ENCODE measurements around the gene TLL2. TPM values are rescaled to one million over a fixed set of nuclear protein-coding genes. Genes with fewer than 3 reads are reported as not detected.

The TLL2 gene
- total RNA-seq, 1 donor from 2014 or later, result not detected

GRCh38 chr10:96500050-96500449 lies 13.7 kb downstream of the TLL2 start:
- no peaks in the 10 kb centered on the region for H3K36me3 Mint-ChIP-seq (ENCODE audit: low read depth)
- intact Hi-C loops (cut with micrococcal nuclease), result no loop called here
- H3K27ac Mint-ChIP-seq, result no peak overlapping the region
- H3K27me3 Mint-ChIP-seq, result peaks cover 15% of the 10 kb centered on the region
- H3K4me3 Mint-ChIP-seq, result no peak overlapping the region
- no peaks in the 10 kb centered on the region for H3K4me1 Mint-ChIP-seq
- DNase-seq, result no peak
- no peaks in the 10 kb centered on the region for H3K9me3 Mint-ChIP-seq

- H3K27me3 Mint-ChIP-seq, result peaks cover 15% of the 10 kb centered on the region
- H3K27ac Mint-ChIP-seq, result no peak overlapping the region
- no peak overlapping the region for H3K4me3 Mint-ChIP-seq
- DNase-seq, result no peak
- intact Hi-C loops (cut with micrococcal nuclease), result no loop called here
- H3K4me1 Mint-ChIP-seq, result no peaks in the 10 kb centered on the region
- H3K36me3 Mint-ChIP-seq (ENCODE audit: low read depth), result no peaks in the 10 kb centered on the region
- no peaks in the 10 kb centered on the region for H3K9me3 Mint-ChIP-seq
These were observed 16.3 kb downstream of the TLL2 start for GRCh38 chr10:96497391-96497790.

GRCh38 chr10:96496281-96496925 lies 17.3 kb downstream of the TLL2 start:
- no peak overlapping the region for H3K27ac Mint-ChIP-seq

DNA sequence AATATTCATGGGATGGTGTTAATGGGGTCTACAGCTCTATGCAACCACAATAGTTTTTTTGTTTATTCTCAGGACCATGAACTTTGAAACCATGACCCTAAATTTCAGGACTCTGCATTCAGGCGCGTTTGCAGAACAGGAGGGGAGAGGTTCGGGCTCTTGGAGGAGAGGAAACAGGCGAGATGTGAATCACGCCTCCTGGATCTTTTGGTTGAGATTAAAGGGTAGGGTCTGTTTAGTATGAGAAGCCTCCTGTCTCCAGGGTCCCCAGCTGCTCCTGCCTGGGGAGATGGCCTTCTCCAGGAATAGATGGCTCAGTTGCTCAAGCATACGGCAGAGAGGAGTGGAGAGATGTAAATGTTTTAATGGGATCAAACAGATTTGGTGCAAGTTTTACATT lies 18.2 kb downstream of the TLL2 start:
- Mint-ChIP-seq H3K4me3 (no peak overlapping the region), H3K27me3 (peaks cover 11% of the 10 kb centered on the region), H3K36me3 (ENCODE audit: low read depth) (no peaks in the 10 kb centered on the region), H3K27ac (no peak overlapping the region), H3K9me3 (no peaks in the 10 kb centered on the region), H3K4me1 (no peaks in the 10 kb centered on the region)
- DNase-seq, result no peak
- intact Hi-C loops (cut with micrococcal nuclease), result no loop called here

More at GRCh38 chr10:96496281-96496925, 17.3 kb downstream of the TLL2 start:
- no peak overlapping the region for H3K4me3 Mint-ChIP-seq
- no peaks in the 10 kb centered on the region for H3K9me3 Mint-ChIP-seq
- H3K4me1 Mint-ChIP-seq, result no peaks in the 10 kb centered on the region
- peaks cover 15% of the 10 kb centered on the region for H3K27me3 Mint-ChIP-seq
- intact Hi-C loops (cut with micrococcal nuclease), result no loop called here
- H3K36me3 Mint-ChIP-seq (ENCODE audit: low read depth), result no peaks in the 10 kb centered on the region
- no peak for DNase-seq

GRCh38 chr10:96494694-96495093 lies 19.0 kb downstream of the TLL2 start:
- intact Hi-C loops (cut with micrococcal nuclease), result no loop called here
- Mint-ChIP-seq H3K27me3 (peaks cover 11% of the 10 kb centered on the region), H3K4me3 (no peak overlapping the region), H3K9me3 (no peaks in the 10 kb centered on the region), H3K4me1 (no peaks in the 10 kb centered on the region), H3K27ac (no peak overlapping the region), H3K36me3 (ENCODE audit: low read depth) (no peaks in the 10 kb centered on the region)
- DNase-seq, result no peak

DNA sequence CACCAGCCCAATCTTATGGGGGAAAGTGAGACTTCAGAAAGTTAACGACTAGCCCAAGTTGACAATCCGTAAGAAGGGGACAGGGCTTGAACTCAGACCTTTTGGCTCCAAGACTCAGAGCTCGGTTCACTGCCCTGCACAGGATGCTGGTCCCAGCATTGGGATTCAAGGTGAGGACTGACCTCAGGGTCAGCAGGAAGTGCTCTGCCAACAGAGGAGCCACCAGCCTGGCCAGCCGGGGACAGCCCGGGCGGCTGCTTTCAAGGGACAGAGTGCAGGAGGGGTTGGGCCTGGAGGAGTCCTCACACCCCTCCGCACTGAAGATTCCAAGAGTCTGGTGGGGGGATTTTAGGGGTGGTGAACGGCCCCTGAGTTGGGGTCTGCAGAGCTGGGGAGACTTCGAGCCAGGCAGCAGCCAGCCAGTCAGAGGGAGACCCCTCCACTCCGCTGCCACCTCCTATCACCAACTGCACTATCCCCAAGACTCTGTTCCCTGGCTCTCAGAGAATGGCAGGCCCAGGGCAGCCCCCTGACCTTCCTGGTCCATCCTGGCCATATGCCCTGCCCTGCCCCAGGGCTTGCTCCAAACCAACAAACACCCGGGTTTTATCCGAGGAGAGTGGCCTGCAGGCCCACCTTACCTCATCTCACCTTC lies 19.7 kb downstream of the TLL2 start:
- Mint-ChIP-seq H3K4me1 (no peaks in the 10 kb centered on the region), H3K36me3 (ENCODE audit: low read depth) (no peaks in the 10 kb centered on the region), H3K27ac (no peak overlapping the region), H3K9me3 (no peaks in the 10 kb centered on the region), H3K27me3 (peaks cover 6% of the 10 kb centered on the region), H3K4me3 (no peak overlapping the region)
- DNase-seq, result no peak
- intact Hi-C loops (cut with micrococcal nuclease), result no loop called here

- Mint-ChIP-seq H3K27ac (no peak overlapping the region), H3K4me1 (no peaks in the 10 kb centered on the region), H3K9me3 (no peaks in the 10 kb centered on the region), H3K4me3 (no peak overlapping the region), H3K27me3 (peaks cover 6% of the 10 kb centered on the region), H3K36me3 (ENCODE audit: low read depth) (no peaks in the 10 kb centered on the region)
- no peak for DNase-seq
- intact Hi-C loops (cut with micrococcal nuclease), result no loop called here
These were observed 20.5 kb downstream of the TLL2 start for GRCh38 chr10:96493254-96493653.

- no peaks in the 10 kb centered on the region for H3K9me3 Mint-ChIP-seq
- H3K27me3 Mint-ChIP-seq, result peaks cover 2% of the 10 kb centered on the region
- intact Hi-C loops (cut with micrococcal nuclease), result no loop called here
- H3K27ac Mint-ChIP-seq, result no peak overlapping the region
- DNase-seq, result no peak
- no peak overlapping the region for H3K4me3 Mint-ChIP-seq
- no peaks in the 10 kb centered on the region for H3K36me3 Mint-ChIP-seq (ENCODE audit: low read depth)
- H3K4me1 Mint-ChIP-seq, result no peaks in the 10 kb centered on the region
These were observed 22.4 kb downstream of the TLL2 start for GRCh38 chr10:96491303-96491702.

- no peak overlapping the region for H3K4me3 Mint-ChIP-seq
- no peak overlapping the region for H3K27ac Mint-ChIP-seq
- DNase-seq, result no peak
- H3K4me1 Mint-ChIP-seq, result no peaks in the 10 kb centered on the region
- intact Hi-C loops (cut with micrococcal nuclease), result no loop called here
- no peaks in the 10 kb centered on the region for H3K9me3 Mint-ChIP-seq
- peaks cover 8% of the 10 kb centered on the region for H3K27me3 Mint-ChIP-seq
- H3K36me3 Mint-ChIP-seq (ENCODE audit: low read depth), result no peaks in the 10 kb centered on the region
These were observed 25.4 kb downstream of the TLL2 start for GRCh38 chr10:96488161-96488935.

DNA sequence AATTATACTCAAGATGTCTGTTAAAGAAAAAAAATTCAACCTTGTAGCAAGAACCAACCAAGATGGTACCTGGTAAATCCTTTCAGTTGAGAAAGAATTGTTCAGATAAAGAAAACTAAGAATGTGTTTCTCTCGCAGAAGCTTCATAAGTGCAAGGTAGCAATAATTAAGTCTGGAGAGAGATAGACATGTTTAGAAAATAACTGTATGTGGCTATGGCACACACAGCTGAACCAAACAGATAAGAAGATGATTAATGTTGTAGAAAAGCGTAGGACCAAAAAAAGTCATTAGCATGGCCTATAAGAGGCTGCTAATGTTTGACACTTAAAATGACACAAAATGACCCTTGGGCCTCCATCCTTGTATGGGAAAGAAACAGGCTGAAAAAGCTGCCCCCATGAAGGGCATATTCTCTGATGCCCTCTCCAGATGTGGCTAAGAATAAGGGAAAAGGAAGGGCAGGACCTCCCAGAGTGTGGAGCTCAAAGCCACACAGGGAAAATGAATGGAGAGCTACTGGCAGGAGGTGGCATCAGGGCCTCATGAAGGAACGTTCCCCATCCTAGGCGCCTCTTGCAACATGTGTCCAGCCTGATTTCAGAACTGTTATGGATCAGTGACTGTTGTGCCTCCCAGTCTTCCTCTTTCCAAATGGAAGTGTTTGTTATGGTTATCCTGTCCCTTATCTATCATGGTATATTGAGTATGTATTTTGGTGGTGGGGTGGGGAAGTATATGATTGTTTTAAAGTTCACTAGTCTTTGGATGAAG lies 30.7 kb downstream of the TLL2 start:
- no peak for DNase-seq
- Mint-ChIP-seq H3K9me3 (no peaks in the 10 kb centered on the region), H3K27ac (no peak overlapping the region), H3K4me1 (no peaks in the 10 kb centered on the region), H3K36me3 (ENCODE audit: low read depth) (no peaks in the 10 kb centered on the region), H3K27me3 (peaks cover 15% of the 10 kb centered on the region), H3K4me3 (no peak overlapping the region)
- intact Hi-C loops (cut with micrococcal nuclease), result no loop called here

DNA sequence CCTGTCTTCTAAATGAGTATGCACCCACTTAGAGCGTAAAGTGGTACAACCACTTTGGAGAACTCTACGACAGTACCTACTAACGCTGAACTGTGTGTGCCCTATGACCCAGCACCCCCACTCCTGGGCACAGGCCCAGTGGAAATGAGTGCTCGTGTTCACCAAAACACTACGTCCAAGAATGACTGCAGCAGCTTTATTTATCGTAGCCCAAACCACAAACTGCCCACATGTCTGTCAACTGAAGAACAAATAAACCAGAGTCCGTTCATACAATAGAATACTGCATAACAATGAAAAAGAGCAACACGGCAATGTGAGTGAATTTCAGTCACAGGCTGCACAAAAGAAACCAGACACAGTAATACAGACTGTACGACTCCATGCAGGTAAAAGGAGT lies 35.4 kb downstream of the TLL2 start:
- intact Hi-C loops (cut with micrococcal nuclease), result no loop called here
- peaks cover 16% of the 10 kb centered on the region for H3K27me3 Mint-ChIP-seq
- H3K36me3 Mint-ChIP-seq (ENCODE audit: low read depth), result no peaks in the 10 kb centered on the region
- no peak overlapping the region for H3K27ac Mint-ChIP-seq
- no peak overlapping the region for H3K4me3 Mint-ChIP-seq
- no peak for DNase-seq
- H3K4me1 Mint-ChIP-seq, result no peaks in the 10 kb centered on the region
- no peaks in the 10 kb centered on the region for H3K9me3 Mint-ChIP-seq

- Mint-ChIP-seq H3K4me1 (no peaks in the 10 kb centered on the region), H3K27me3 (peaks cover 14% of the 10 kb centered on the region), H3K9me3 (no peaks in the 10 kb centered on the region), H3K27ac (no peak overlapping the region), H3K36me3 (ENCODE audit: low read depth) (no peaks in the 10 kb centered on the region), H3K4me3 (no peak overlapping the region)
- intact Hi-C loops (cut with micrococcal nuclease), result no loop called here
- no peak for DNase-seq
These were observed 39.9 kb downstream of the TLL2 start for GRCh38 chr10:96473866-96474265.

DNA sequence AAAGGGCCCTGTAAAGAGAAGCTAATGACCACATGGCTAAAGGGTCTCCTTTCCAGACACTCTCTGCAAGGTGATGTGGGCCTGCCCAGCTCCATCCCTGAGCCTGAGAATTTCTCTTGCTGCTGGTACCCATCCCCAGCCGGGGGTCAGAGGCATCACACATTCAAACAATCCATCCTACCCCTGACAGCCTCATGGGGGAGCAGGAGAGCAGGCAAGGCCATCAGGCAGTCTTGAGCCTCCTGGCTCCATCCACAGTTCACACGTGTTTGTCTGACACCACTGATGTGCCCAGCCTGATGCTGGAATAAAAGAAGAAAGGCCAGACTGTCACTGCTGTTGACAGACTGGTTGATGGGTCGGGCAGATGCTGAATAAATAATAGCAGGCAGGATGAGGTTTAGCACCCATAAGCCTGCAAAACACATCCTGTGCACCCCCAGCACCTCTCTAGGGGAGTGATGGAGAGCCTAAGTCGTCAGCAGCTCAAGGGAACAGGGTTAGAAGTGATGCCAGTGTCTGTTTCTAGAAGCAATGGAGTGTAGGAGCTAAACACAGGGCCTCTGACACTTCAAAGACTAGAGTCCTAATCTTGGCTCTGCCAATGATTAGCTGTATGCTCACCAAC lies 43.5 kb downstream of the TLL2 start:
- H3K4me1 Mint-ChIP-seq, result no peaks in the 10 kb centered on the region
- H3K4me3 Mint-ChIP-seq, result no peak overlapping the region
- no peaks in the 10 kb centered on the region for H3K9me3 Mint-ChIP-seq
- H3K27me3 Mint-ChIP-seq, result peaks cover 24% of the 10 kb centered on the region
- intact Hi-C loops (cut with micrococcal nuclease), result no loop called here
- no peak overlapping the region for H3K27ac Mint-ChIP-seq
- no peaks in the 10 kb centered on the region for H3K36me3 Mint-ChIP-seq (ENCODE audit: low read depth)
- peak; percentile 72 for DNase-seq

All from activated CD4-positive, alpha-beta T cell treated with anti-CD3 and anti-CD28 coated beads, Interleukin-2, amount 10 ng/mL, durations not matched to agents 24 days and 14 days (primary cell).